ENCODE measurements around the gene AVPR1A.
"Not testable (repeated sequence)": the region's sequence is repeated elsewhere in the genome, so short reads cannot be mapped to it uniquely, and the experiment has no call there.

The AVPR1A gene

GRCh38 chr12:63150713-63151622 lies at the start of gene AVPR1A:
Gene AVPR1A (minus strand): TSS chr12:63151201. CDS start chr12:63150836, 365 bp downstream.
- DNase-seq (ENCODE audit: low spot score): no peak

GRCh38 chr12:63196168-63196567 lies 45.2 kb upstream of the AVPR1A start:
- no peak for DNase-seq (ENCODE audit: low spot score)

GRCh38 chr12:63179224-63179623 lies 28.2 kb upstream of the AVPR1A start:
- DNase-seq (ENCODE audit: low spot score): no peak

DNA sequence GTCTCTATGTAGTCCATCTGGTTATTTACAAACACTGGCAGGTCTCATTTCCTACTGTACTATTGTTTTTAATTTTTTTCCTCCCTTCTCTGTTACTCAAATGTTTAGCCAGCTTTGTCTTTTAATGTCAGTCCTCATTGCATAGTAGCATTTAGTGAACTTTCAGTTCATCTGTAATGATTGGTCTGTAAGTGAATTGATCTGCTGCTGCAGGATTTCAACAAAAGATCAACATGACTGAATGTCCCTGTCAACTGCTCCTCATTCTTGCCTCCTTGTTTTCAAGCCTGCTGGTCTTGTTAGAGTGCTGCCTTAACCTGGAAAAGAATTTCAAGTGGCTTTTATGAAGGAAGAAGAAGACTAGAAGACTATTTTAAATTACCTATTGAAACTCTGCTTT lies 19.3 kb upstream of the AVPR1A start:
- no peak for DNase-seq (ENCODE audit: low spot score)

- DNase-seq (ENCODE audit: low spot score): not testable (repeated sequence)
Observed at GRCh38 chr12:63167741-63168140, 16.7 kb upstream of the AVPR1A start.

- no peak for DNase-seq (ENCODE audit: low spot score)
Observed at GRCh38 chr12:63164911-63165310, 13.9 kb upstream of the AVPR1A start.

DNA sequence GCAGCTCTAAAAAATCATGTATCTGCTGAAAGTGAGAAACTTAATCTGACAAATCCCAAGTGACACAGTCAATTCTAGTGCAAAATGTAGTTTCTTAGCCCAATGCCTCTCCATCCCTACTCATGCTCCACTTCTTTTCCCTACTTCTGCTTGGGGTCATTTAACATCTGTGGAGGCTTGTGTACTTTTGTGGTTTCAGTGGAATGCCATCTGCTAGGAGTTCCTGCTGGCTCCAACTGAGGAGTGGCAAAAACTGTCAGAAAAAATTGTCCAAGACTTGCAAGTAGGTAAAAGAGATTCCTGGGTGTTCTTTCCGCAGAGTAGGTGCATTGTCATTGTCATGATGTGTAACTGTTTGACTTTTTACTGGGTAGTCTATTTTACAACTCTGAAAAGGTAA lies 12.5 kb upstream of the AVPR1A start:
- no peak for DNase-seq (ENCODE audit: low spot score)

DNA sequence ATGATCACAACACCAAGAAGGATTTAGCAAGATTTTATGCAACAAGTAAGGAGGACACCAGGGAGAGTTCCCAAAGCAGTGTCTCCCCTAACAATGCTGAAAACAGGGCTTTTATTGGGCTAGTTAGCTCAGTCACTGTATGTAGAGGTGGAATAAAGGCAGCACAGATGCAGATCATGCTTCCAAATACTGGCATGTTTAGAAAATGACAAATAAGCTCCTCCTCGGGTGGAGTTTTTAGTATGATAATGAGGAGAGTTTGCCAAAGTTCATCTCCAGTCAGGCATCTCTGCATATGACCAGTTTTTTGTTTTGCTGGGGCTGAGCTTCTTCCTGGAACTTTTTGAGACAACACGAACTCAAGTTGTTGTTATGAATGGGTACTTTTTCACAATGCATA lies 4.4 kb upstream of the AVPR1A start:
- DNase-seq (ENCODE audit: low spot score): no peak

DNA sequence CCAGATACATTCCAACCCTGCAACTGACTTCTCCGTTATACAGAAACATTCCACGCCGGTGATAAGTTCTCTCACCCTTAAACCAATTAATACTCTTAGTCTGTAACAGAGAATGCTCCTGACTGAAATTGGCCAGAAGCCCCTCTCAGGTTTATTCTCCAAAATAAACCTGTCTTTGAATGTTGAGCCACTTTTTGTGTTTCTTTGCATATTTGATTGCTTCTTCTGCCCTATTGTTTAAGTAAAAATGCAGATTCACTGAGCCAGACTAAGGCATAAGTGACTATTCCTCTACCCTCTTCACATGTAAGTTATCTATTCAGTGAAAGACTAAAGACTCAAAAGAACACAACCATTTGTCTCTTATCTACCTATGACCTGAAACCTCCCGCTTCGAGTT lies 3.6 kb upstream of the AVPR1A start:
- no peak for DNase-seq (ENCODE audit: low spot score)

DNA sequence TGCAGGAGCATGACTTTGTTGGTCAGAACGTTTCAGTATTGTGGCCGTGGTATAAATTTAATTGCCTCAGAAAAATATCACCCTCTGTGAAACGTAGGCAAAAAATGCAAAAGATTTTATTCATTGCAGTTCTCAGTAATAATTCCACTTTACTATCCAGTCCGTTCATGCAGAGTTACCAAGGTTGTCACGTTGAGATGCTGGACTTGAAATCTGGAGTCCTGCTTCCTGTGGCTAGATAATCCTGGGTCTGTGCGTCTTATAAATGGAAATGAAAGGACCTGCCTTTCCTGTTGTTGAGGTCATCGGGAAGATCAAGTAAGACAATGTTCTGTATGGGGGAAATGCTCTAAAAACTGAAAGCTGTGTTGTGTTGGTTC lies 1.3 kb upstream of the AVPR1A start:
- DNase-seq (ENCODE audit: low spot score): no peak

- DNase-seq (ENCODE audit: low spot score): peak; percentile 44
Observed at GRCh38 chr12:63151623-63152320, 771 bp upstream of the AVPR1A start.

DNA sequence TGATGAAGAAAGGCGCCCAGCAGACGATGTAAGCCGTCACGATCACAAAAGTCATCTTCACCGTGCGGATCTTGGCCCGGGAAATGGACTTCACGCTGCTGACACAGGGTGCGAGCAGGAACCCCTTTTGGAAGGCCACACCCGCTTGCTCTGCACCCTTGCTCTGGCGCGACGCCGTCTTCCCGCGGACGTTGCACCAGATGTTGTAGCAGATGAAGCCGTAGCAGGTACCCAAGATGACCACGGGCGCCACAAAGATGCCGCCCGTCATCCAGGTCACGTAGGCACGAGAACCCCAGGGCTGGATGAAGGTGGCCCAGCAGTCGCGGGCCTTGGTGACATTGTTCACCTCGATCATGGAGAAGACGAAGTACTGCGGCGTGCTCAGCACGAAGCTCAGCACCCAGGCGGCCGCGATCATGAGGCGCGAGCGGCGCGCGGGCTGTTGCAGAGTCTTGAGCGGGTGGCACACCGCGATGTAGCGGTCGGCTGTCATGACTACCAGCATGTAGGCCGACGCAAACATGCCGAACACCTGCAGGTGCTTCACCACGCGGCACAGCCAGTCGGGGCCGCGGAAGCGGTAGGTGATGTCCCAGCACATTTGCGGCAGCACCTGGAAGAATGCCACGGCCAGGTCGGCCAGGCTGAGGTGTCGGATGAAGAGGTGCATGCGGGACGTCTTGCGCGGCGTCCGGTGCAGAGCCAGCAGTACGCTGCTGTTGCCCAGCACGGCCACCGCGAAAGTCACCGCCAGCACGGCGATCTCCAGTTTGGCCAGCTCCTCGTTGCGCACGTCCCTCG lies 890 bp downstream of the AVPR1A start:
- DNase-seq (ENCODE audit: low spot score): no peak

- DNase-seq (ENCODE audit: low spot score): no peak
Observed at GRCh38 chr12:63144556-63144955, 6.4 kb downstream of the AVPR1A start.

DNA sequence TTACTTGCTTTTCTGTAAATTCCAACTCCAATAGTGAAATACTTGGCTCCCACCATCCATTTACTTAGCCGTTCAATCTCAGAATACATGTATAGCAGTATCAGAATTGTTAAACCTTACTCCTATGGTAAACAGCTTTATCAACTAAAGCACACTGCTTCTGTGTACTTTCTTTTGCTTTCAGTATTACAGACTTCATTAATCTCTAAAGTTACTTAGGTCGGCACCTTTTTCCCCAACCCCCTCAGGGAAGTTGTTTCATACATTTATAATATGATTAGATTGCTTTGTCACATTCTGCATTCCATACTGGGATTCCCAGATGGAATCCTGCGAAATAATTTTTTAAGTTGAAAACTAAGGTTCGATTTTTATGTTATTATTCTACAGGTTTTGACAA lies 12.5 kb downstream of the AVPR1A start:
- DNase-seq (ENCODE audit: low spot score): no peak

GRCh38 chr12:63133981-63134380 lies 17.0 kb downstream of the AVPR1A start:
- DNase-seq (ENCODE audit: low spot score): no peak

DNA sequence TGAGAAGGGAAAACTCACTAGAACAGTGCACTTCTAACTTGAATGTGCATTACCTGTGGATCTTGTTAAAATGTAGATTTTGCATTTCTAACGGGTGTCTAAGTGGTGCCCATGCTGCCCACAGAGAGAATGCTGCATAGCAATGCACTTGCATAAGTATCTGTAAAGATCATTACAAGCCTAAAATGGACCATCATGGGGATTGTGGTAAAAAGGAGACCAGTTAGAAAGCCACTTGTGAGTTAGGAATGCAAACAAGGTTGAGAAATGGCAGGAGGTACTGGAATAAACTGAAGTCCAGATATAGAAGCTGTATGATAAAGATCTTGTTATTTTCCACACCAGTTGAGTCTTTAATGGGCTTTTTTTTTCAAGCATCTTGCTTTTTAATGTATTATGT lies 18.8 kb downstream of the AVPR1A start:
- DNase-seq (ENCODE audit: low spot score): no peak

DNA sequence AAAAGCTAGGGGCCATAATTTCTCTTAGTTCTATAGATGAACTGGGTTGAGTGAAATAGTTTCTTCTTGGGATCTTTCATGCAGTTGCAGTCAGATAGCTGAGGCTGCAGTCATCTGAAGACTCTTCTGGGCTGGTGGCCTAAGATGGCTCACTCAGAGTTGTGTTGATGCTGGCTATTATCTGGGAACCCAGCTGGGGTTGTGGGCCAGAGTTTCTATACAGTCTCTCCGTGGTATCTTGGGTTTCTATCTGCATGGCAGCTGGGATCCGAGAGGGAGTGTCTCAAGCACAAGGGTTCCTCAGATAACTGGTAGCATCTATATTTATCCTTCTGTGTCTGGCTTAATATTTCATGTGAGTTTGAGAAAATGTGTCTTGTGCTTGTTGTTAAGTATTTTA lies 21.1 kb downstream of the AVPR1A start:
- no peak for DNase-seq (ENCODE audit: low spot score)

GRCh38 chr12:63124778-63125177 lies 26.2 kb downstream of the AVPR1A start:
- DNase-seq (ENCODE audit: low spot score): no peak

DNA sequence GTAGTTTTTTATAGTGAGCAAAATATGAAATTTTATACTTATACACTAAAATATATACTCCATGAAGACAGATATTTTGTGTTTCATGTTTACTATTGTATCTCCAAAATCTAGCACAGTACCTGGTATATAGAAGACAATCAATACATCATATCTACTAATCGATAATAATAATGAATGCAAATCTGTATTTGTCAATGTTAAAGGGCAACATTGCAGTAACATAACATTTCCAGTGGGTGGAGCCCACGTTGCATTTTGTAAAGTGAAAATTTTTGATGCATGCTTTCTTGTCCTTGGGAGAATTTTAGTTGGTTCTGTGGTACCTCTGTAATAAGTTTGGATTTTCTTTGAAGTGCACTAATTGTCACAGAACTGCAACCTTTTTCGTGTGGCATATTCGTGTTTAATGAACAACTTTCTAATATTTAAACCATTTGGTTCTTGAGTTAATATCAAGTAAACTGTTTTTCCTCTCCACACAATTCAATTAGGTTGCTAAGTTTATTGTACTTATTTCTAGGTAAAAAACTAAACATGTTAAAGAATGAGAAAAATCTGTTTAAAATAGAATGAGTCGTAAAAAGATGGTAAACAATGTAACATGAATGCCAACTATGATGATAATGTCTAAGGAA lies 47.4 kb downstream of the AVPR1A start:
- DNase-seq (ENCODE audit: low spot score): peak; percentile 46

DNA sequence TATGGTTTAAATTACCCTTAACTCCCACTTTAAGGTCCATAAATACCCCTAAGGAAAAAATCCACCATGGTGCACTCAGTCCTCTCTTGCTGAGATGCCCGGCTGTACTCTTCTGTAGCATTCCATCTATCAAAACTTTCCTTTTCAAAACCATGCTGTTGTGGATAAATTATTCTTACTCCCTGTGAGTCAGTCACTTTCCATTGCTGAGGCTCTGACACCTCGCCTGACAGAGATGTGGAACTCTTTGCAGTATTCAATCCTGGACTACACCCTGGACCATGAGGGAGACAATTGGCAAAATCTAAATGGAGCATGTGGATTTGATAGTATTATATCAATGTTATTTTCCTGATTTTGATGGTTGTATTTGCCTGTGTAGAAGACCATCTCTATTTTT lies 49.1 kb downstream of the AVPR1A start:
- no peak for DNase-seq (ENCODE audit: low spot score)

DNA sequence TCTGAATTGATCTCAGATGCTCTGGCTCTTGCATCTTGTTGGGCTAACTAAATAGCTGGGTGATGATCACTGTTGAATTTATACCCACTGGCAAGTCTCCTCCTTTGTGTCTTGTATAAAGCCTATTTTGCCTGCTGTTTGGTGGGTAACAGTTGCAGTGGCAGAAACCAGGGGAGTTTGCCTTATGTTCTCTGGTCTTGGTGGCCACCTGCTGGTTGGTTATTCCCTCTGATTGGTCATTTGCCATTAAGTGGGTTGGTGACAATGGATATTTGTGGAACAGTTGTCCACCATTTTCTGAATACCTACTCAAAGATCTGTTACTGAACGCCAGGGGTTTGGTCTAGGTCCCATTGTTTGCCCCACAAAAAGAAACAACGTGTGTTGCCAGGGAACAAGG lies 52.1 kb downstream of the AVPR1A start:
- DNase-seq (ENCODE audit: low spot score): peak; percentile 13

DNA sequence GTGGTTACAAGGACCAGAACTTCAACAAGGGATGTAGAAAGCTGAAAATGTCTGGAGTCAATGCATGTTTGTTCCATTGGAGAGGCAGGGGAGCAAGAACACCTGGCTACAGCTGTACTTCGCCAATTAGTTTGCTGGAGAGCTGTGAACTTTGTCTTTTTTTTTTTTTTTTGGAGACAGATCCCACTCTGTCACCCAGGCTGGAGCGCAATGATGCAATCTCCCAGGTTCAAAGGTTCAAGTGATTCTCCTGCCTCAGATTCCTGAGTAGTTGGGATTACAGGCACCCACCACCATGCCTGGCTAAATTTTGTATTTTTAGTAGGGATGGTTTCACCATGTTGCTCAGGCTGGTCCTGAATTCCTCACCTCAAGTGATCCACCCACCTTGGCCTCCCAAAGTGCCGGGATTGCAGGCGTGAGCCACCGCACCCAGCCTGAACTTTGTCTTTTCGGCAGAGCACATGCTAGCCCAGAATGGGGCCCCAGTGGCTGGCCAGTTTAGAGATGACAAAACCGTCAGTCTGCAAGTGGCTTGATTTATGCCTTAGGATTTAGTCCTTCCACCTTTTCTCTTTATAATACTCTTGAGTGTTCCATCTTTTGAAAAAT lies 55.5 kb downstream of the AVPR1A start:
- DNase-seq (ENCODE audit: low spot score): no peak

Data from COLO829 (cell line).